Measurements from ENCODE around the gene REV3L.
"Not testable (repeated sequence)": the region's sequence is repeated elsewhere in the genome, so short reads cannot be mapped to it uniquely, and the experiment has no call there.

Gene REV3L

GRCh38 chr6:111297776-111298175 lies 185.2 kb downstream of the REV3L start:
- no peak for TF ChIP-seq CTCF (IDR thresholded peaks at IDR 0.05)

GRCh38 chr6:111294374-111294967 lies 188.5 kb downstream of the REV3L start:
- H3K9me3 ChIP-seq (ENCODE audit: control insufficient read depth, low read length): no peaks in the 10 kb centered on the region
- no peaks in the 10 kb centered on the region for H3K27me3 ChIP-seq (ENCODE audit: control insufficient read depth, insufficient read depth, low read length)
- H3K9ac ChIP-seq: no peak overlapping the region
- no peak for TF ChIP-seq CTCF (IDR thresholded peaks at IDR 0.05)
- no peaks in the 10 kb centered on the region for H3K36me3 ChIP-seq (ENCODE audit: control insufficient read depth, insufficient read depth, low read length)
- H3K4me3 ChIP-seq (ENCODE audit: low read depth, low read length): no peak overlapping the region
- H3K79me2 ChIP-seq: no peaks in the 10 kb centered on the region
- H3K4me1 ChIP-seq: peaks cover 3% of the 10 kb centered on the region
- H3K4me2 ChIP-seq (ENCODE audit: low read length): no peak overlapping the region
- H3K27ac ChIP-seq: no peak overlapping the region
- H2AFZ ChIP-seq: no peak overlapping the region

More at GRCh38 chr6:111297776-111298175, 185.2 kb downstream of the REV3L start:
- Histone ChIP-seq H3K79me2 (no peaks in the 10 kb centered on the region), H3K4me2 (ENCODE audit: low read length) (no peak overlapping the region), H3K27me3 (ENCODE audit: control insufficient read depth, insufficient read depth, low read length) (no peaks in the 10 kb centered on the region), H3K4me1 (no peaks in the 10 kb centered on the region), H2AFZ (no peak overlapping the region), H3K9ac (no peak overlapping the region), H3K4me3 (ENCODE audit: low read depth, low read length) (no peak overlapping the region), H3K9me3 (ENCODE audit: control insufficient read depth, low read length) (no peaks in the 10 kb centered on the region), H3K27ac (no peak overlapping the region), H3K36me3 (ENCODE audit: control insufficient read depth, insufficient read depth, low read length) (no peaks in the 10 kb centered on the region)

GRCh38 chr6:111291336-111292259 lies 191.4 kb downstream of the REV3L start:
- Histone ChIP-seq H3K4me2 (ENCODE audit: low read length) (no peak overlapping the region), H3K4me3 (ENCODE audit: low read depth, low read length) (no peak overlapping the region), H3K27me3 (ENCODE audit: control insufficient read depth, insufficient read depth, low read length) (no peaks in the 10 kb centered on the region), H3K4me1 (peaks cover 3% of the 10 kb centered on the region), H3K79me2 (no peaks in the 10 kb centered on the region), H3K36me3 (ENCODE audit: control insufficient read depth, insufficient read depth, low read length) (no peaks in the 10 kb centered on the region), H2AFZ (no peak overlapping the region), H3K27ac (no peak overlapping the region), H3K9ac (no peak overlapping the region), H3K9me3 (ENCODE audit: control insufficient read depth, low read length) (no peaks in the 10 kb centered on the region)
- TF ChIP-seq CTCF (IDR thresholded peaks at IDR 0.05): no peak

GRCh38 chr6:111290689-111291335 lies 192.2 kb downstream of the REV3L start:
- not testable (repeated sequence) for H3K79me2 ChIP-seq; H3K9ac ChIP-seq; H3K4me3 ChIP-seq (ENCODE audit: low read depth, low read length); H2AFZ ChIP-seq; H3K4me1 ChIP-seq; H3K27ac ChIP-seq; H3K4me2 ChIP-seq (ENCODE audit: low read length); H3K36me3 ChIP-seq (ENCODE audit: control insufficient read depth, insufficient read depth, low read length); H3K9me3 ChIP-seq (ENCODE audit: control insufficient read depth, low read length); H3K27me3 ChIP-seq (ENCODE audit: control insufficient read depth, insufficient read depth, low read length)

- H3K79me2 ChIP-seq; H3K4me2 ChIP-seq (ENCODE audit: low read length); H3K4me3 ChIP-seq (ENCODE audit: low read depth, low read length); H3K9ac ChIP-seq; H2AFZ ChIP-seq; H3K27me3 ChIP-seq (ENCODE audit: control insufficient read depth, insufficient read depth, low read length); H3K4me1 ChIP-seq; H3K27ac ChIP-seq; H3K36me3 ChIP-seq (ENCODE audit: control insufficient read depth, insufficient read depth, low read length); H3K9me3 ChIP-seq (ENCODE audit: control insufficient read depth, low read length): not testable (repeated sequence)
Measured at GRCh38 chr6:111284356-111284755, 198.7 kb downstream of the REV3L start.
